Left cardiac atrium (tissue), 4 donors: ENCODE results near the gene IFNA6. TPM values are rescaled to one million over a fixed set of nuclear protein-coding genes. Genes with fewer than 3 reads are reported as not detected.
A peak's percentile ranks its signal among the peaks of the same experiment; 100 is the strongest.
"Not testable (repeated sequence)": the region's sequence is repeated elsewhere in the genome, so short reads cannot be mapped to it uniquely, and the experiment has no call there.

Experiments used
- ATAC-seq, 2 donors: fragments of 200-7000 bp; cut with Tn5 transposase; one replicate each; pipeline ENCODE4 v1.9.1; 2020; ENCODE audit warnings: mild to moderate bottlenecking in 2 of 2, moderate library complexity in 2 of 2
- DNase-seq: peaks from one replicate; pipeline ENCODE4 v3.0.0-alpha.2; 2020
- intact Hi-C, 2 donors: fragments of 100-400 bp; cut with DNase I; formaldehyde crosslinking; loops; one replicate each; pipeline versions ENCODE4 v1.14.1 to v1.15.1; 2022 to 2023
- long read RNA-seq: library from polyadenylated mRNA; unstranded; transcript quantifications from one replicate; pipeline ENCODE4 v2.0.0, GENCODE V29; 2021
- total RNA-seq, 2 donors: library from RNA; stranded (reverse); fragmentation: NEBNext Ultra II Directional; extraction: Animal tissue kit (Norgen Biotek cat#: 25700); gene quantifications; one replicate each; pipeline ENCODE4 v1.2.1, GENCODE V29; 2021
- donor health status: DM: no; HTN: yes; CAD: no.
- donor health status: DM: no; HTN: yes; CAD: no; lungs with severe emphysema.
- donor health status: DM: yes; HTN: yes; CAD: no.
- donor health status: Dilated cardiomyopathy.

Gene IFNA6
- total RNA-seq, result not detected
- long read RNA-seq, result 0 reads

GRCh38 chr9:21350787-21351186 is at the start of gene IFNA6:
TSS of gene IFNA6 (minus strand) at chr9:21350887. CDS start at chr9:21350887, 0 bp downstream.
- DNase-seq (no peak), ATAC-seq (no peak)
- intact Hi-C loops, result no loop called here

- DNase-seq (no peak), ATAC-seq (no peak)
- intact Hi-C loops, result loop anchor here in 1 of 2 donors (10.0 kb wide), 1 partner anchor 65 kb away; the partner anchor contains the start of gene KLHL9
Measured at GRCh38 chr9:21399956-21400355, 49.3 kb upstream of the IFNA6 start.

GRCh38 chr9:21398955-21399489 is 48.3 kb upstream of the IFNA6 start:
- DNase-seq (no peak), ATAC-seq (no peak)
- intact Hi-C loops, result loop anchor here in 1 of 2 donors (10.0 kb wide), 1 partner anchor 64 kb away; the partner anchor contains the start of gene KLHL9

- intact Hi-C loops, result loop anchor here (2.0 to 10.0 kb wide), 2 partner anchors 61 to 69 kb away; partner anchors contain the start of gene KLHL9 (in 1 of the 2)
- DNase-seq (peak; percentile 61), ATAC-seq (peak; percentile 65 to 72)
Measured at GRCh38 chr9:21395778-21396717, 45.4 kb upstream of the IFNA6 start.

- no peak for ATAC-seq
- intact Hi-C loops, result loop anchor here (5.0 to 10.0 kb wide), 2 partner anchors 55 to 57 kb away; partner anchors contain the start of gene KLHL9 (in 2 of the 2)
Measured at GRCh38 chr9:21392270-21392669, 41.6 kb upstream of the IFNA6 start.

GRCh38 chr9:21385131-21385670 is 34.5 kb upstream of the IFNA6 start, which contains the start of gene IFNA2:
TSS of gene IFNA2 (minus strand) at chr9:21385398. CDS start at chr9:21385329, 69 bp downstream.
- intact Hi-C loops, result no loop called here
- ATAC-seq (no peak), DNase-seq (no peak)

More at GRCh38 chr9:21392270-21392669, 41.6 kb upstream of the IFNA6 start:
- DNase-seq, result no peak

- ATAC-seq (no peak), DNase-seq (no peak)
- intact Hi-C loops, result no loop called here
Measured at GRCh38 chr9:21383627-21384026, 32.9 kb upstream of the IFNA6 start.

GRCh38 chr9:21381448-21382339 is 31.0 kb upstream of the IFNA6 start:
- ATAC-seq, result no peak
- DNase-seq, result no peak
- intact Hi-C loops, result no loop called here

GRCh38 chr9:21371467-21371866 is 20.8 kb upstream of the IFNA6 start:
- intact Hi-C loops, ATAC-seq, DNase-seq: not testable (repeated sequence)

GRCh38 chr9:21367957-21368356 is 17.3 kb upstream of the IFNA6 start, which contains the start of gene IFNA13:
TSS of gene IFNA13 (minus strand) at chr9:21368057. CDS start at chr9:21368010, 47 bp downstream.
- intact Hi-C loops, result no loop called here
- no peak for ATAC-seq
- DNase-seq, result no peak

- DNase-seq, ATAC-seq, intact Hi-C loops: not testable (repeated sequence)
Measured at GRCh38 chr9:21367169-21367568, 16.5 kb upstream of the IFNA6 start.

- ATAC-seq, result no peak
- intact Hi-C loops, result no loop called here
- DNase-seq, result no peak
Measured at GRCh38 chr9:21362287-21362686, 11.6 kb upstream of the IFNA6 start.

GRCh38 chr9:21357479-21358460 is 7.1 kb upstream of the IFNA6 start:
- DNase-seq (no peak), ATAC-seq (no peak)
- intact Hi-C loops, result no loop called here

- ATAC-seq, result no peak
- intact Hi-C loops, result no loop called here
- no peak for DNase-seq
Measured at GRCh38 chr9:21348430-21348970, 2.2 kb downstream of the IFNA6 start.

GRCh38 chr9:21340735-21341134 is 10.0 kb downstream of the IFNA6 start:
- intact Hi-C loops, result no loop called here
- DNase-seq (no peak), ATAC-seq (no peak)

- intact Hi-C loops, result loop anchor here (5.0 to 10.0 kb wide), 2 partner anchors 56 to 58 kb away; no protein-coding TSS in a partner anchor
- ATAC-seq (no peak), DNase-seq (no peak)
Measured at GRCh38 chr9:21336457-21336856, 14.2 kb downstream of the IFNA6 start.
